IMR-90 (cell line): ENCODE measurements around the gene CCSER2. TPM values are rescaled to one million over a fixed set of nuclear protein-coding genes. Genes with fewer than 3 reads are reported as not detected.

Experiments
- ATAC-seq: fragments of 200-7000 bp; cut with Tn5 transposase; 2 replicates; pipeline ENCODE4 v1.9.1; 2020; ENCODE audit warnings: low read depth, mild to moderate bottlenecking, moderate library complexity
- BruUV-seq: library from RNA; stranded (reverse); fragments of 400-500 nt; replicated peaks from 2 replicates; lab custom pipeline; 2021; lab: Mats Ljungman, UMichigan
- CTCF ChIA-PET: fragments of 300-600 bp; formaldehyde crosslinking; extraction: SDS; loops from one replicate; lab custom pipeline; 2021; ENCODE audit warnings: antibody characterized with exemption; lab: Yijun Ruan, JAX
- POLR2A ChIA-PET: fragments of 300-600 bp; sonication (Branson Sonifier 250); formaldehyde crosslinking; loops from one replicate; lab custom pipeline; 2022; ENCODE audit warnings: antibody characterized with exemption; ENCODE audit not compliant: unreplicated experiment; lab: Charles Lee
- DNase-seq: peaks from one replicate; pipeline ENCODE4 v3.0.0; 2013
- H2AFZ ChIP-seq: replicated peaks from 2 replicates; pipeline ENCODE3; 2013; ENCODE audit warnings: low read length, mild to moderate bottlenecking; ENCODE audit not compliant: poor library complexity
- H2AK5ac ChIP-seq: 2 replicates; pipeline ENCODE4 v1.6.1; 2013; ENCODE audit warnings: low read depth, low read length, inconsistent platforms
- H2AK9ac ChIP-seq: replicated peaks from 2 replicates; pipeline ENCODE3; 2013; ENCODE audit warnings: mild to moderate bottlenecking, low read depth, low read length, moderate library complexity; ENCODE audit not compliant: poor library complexity
- H2BK120ac ChIP-seq: 2 replicates; pipeline ENCODE4 v1.6.1; 2013; ENCODE audit warnings: low read depth, low read length, inconsistent platforms
- H2BK15ac ChIP-seq: 3 replicates; pipeline ENCODE4 v1.6.1; 2013; ENCODE audit warnings: low read depth, low read length, inconsistent platforms
- H2BK20ac ChIP-seq: 2 replicates; pipeline ENCODE4 v1.6.1; 2013; ENCODE audit warnings: low read depth, mild to moderate bottlenecking, inconsistent platforms, low read length, moderate library complexity
- H2BK5ac ChIP-seq: 2 replicates; pipeline ENCODE4 v1.6.1; 2013; ENCODE audit warnings: mild to moderate bottlenecking, low read depth, low read length, inconsistent platforms; ENCODE audit not compliant: poor library complexity, severe bottlenecking
- H3K14ac ChIP-seq: replicated peaks from 2 replicates; pipeline ENCODE4 v1.6.1; 2013; ENCODE audit warnings: low read depth, low read length, inconsistent platforms
- H3K18ac ChIP-seq: 2 replicates; pipeline ENCODE4 v1.6.1; 2013; ENCODE audit warnings: low read depth, low read length, control low read depth
- H3K23ac ChIP-seq: 2 replicates; pipeline ENCODE4 v1.6.1; 2013; ENCODE audit warnings: low read depth, low read length, inconsistent platforms
- H3K27ac ChIP-seq: 2 replicates; pipeline ENCODE4 v1.5.1; 2013; ENCODE audit warnings: mild to moderate bottlenecking, control low read depth, low read length; ENCODE audit not compliant: insufficient read depth
- H3K27me3 ChIP-seq: 2 replicates; pipeline ENCODE4 v1.6.1; 2013; ENCODE audit warnings: low read length; ENCODE audit not compliant: control insufficient read depth, insufficient read depth
- H3K36me3 ChIP-seq: 2 replicates; pipeline ENCODE4 v1.6.1; 2013; ENCODE audit warnings: low read length, mixed read lengths; ENCODE audit not compliant: control insufficient read depth, insufficient read depth
- H3K4ac ChIP-seq: 2 replicates; pipeline ENCODE4 v1.6.1; 2013; ENCODE audit warnings: low read depth, low read length, inconsistent platforms
- H3K4me1 ChIP-seq: 2 replicates; pipeline ENCODE4 v1.6.1; 2013; ENCODE audit warnings: low read length, mixed read lengths; ENCODE audit not compliant: control insufficient read depth, insufficient read depth
- H3K4me2 ChIP-seq: 2 replicates; pipeline ENCODE4 v1.6.1; 2013; ENCODE audit warnings: low read depth, mild to moderate bottlenecking, control low read depth, low read length, moderate library complexity
- H3K4me3 ChIP-seq: 2 replicates; pipeline ENCODE4 v1.5.1; 2013; ENCODE audit warnings: low read depth, mild to moderate bottlenecking, control low read depth, low read length, moderate library complexity; ENCODE audit not compliant: insufficient read depth
- H3K56ac ChIP-seq: 2 replicates; pipeline ENCODE4 v1.6.1; 2013; ENCODE audit warnings: low read length, inconsistent platforms; ENCODE audit not compliant: insufficient read depth; ENCODE audit errors: extremely low read depth
- H3K79me1 ChIP-seq, 2 experiments: 2 replicates each; pipeline ENCODE4 v1.6.1; 2013; ENCODE audit warnings: low read length in 2 of 2, inconsistent platforms in 1 of 2, low read depth in 1 of 2
- H3K9ac ChIP-seq: 2 replicates; pipeline ENCODE4 v1.6.1; 2013; ENCODE audit warnings: low read depth, low read length, control low read depth
- H3K9me1 ChIP-seq: 2 replicates; pipeline ENCODE4 v1.6.1; 2013; ENCODE audit warnings: low read length, inconsistent platforms; ENCODE audit not compliant: insufficient read depth
- H3K9me3 ChIP-seq: 2 replicates; pipeline ENCODE4 v1.6.1; 2013; ENCODE audit warnings: low read length; ENCODE audit not compliant: control insufficient read depth, insufficient read depth
- H4K20me1 ChIP-seq: 2 replicates; pipeline ENCODE4 v1.6.1; 2013; ENCODE audit warnings: low read length, inconsistent platforms; ENCODE audit not compliant: insufficient read depth
- H4K5ac ChIP-seq: 2 replicates; pipeline ENCODE4 v1.6.1; 2013; ENCODE audit warnings: mild to moderate bottlenecking, low read depth, low read length, control low read depth
- H4K8ac ChIP-seq, 2 experiments: 2 replicates each; pipeline ENCODE4 v1.6.1; 2013; ENCODE audit warnings: low read depth in 2 of 2, low read length in 2 of 2, control low read depth in 1 of 2, inconsistent platforms in 1 of 2
- H4K91ac ChIP-seq: 2 replicates; pipeline ENCODE4 v1.6.1; 2013; ENCODE audit warnings: low read depth, low read length, inconsistent platforms; ENCODE audit not compliant: insufficient read depth
- BHLHE40 ChIP-seq: fragments of 150-350 bp; IDR thresholded peaks from 2 replicates; pipeline ENCODE4 v1.6.1; 2016; ENCODE audit warnings: mild to moderate bottlenecking, low read depth, low read length
- ELK1 ChIP-seq: fragments of 150-350 bp; IDR thresholded peaks from 2 replicates; pipeline ENCODE4 v1.6.1; 2016; ENCODE audit warnings: low read depth, mild to moderate bottlenecking, low read length, moderate library complexity, borderline replicate concordance
- FOS ChIP-seq: fragments of 150-350 bp; IDR thresholded peaks from 2 replicates; pipeline ENCODE4 v1.6.1; 2016; ENCODE audit warnings: low read depth, low read length
- MAFK ChIP-seq: IDR thresholded peaks from 2 replicates; pipeline ENCODE4 v1.6.1; 2012; ENCODE audit warnings: low read depth, low read length, improper control_type of control experiment
- MXI1 ChIP-seq: IDR thresholded peaks from 2 replicates; pipeline ENCODE4 v1.6.1; 2012; ENCODE audit warnings: low read depth, mild to moderate bottlenecking, low read length, moderate library complexity, borderline replicate concordance
- WGBS, 2 experiments: methylation state at CpG; one replicate each; pipeline versions ENCODE4 v1.1.5 to v1.1.7; 2013; ENCODE audit warnings: missing lambda C conversion rate in 2 of 2; ENCODE audit not compliant: insufficient read length in 1 of 2; ENCODE audit errors: extremely low coverage in 2 of 2; 5-methylcytosine and 5-hydroxymethylcytosine counted together
- dilution Hi-C: fragments of 300-500 bp; cut with HindIII; formaldehyde crosslinking; loops from one replicate; pipeline ENCODE4 v1.14.3; 2018; ENCODE audit warnings: low sequenced_read_pairs; ENCODE audit not compliant: unreplicated experiment
- in situ Hi-C: fragments of 300-500 bp; cut with MboI; formaldehyde crosslinking; loops from 3 replicates; pipeline ENCODE4 v1.14.3; 2019; ENCODE audit warnings: low sequenced_read_pairs, inconsistent platforms, mixed read lengths
- intact Hi-C: fragments of 100-400 bp; cut with micrococcal nuclease; formaldehyde crosslinking; loops from 2 replicates; pipeline ENCODE4 v1.10.0; 2022
- polyA plus RNA-seq, 3 experiments: library from polyadenylated mRNA; depleted of rRNA; stranded (reverse); fragments of >200 nt; gene quantifications; 2 replicates each; pipeline ENCODE4 v1.2.3, GENCODE V29; 2012; ENCODE audit warnings: low replicate concordance in 1 of 3
- total RNA-seq: library from RNA; depleted of rRNA; stranded (reverse); fragments of >200 nt; gene quantifications from 2 replicates; pipeline ENCODE4 v1.2.3, GENCODE V29; 2012

The CCSER2 gene
- total and polyA plus RNA-seq, 2 of the 4 experiments (the other 2 are of a cell fraction): 20.4 to 31.7 TPM

DNA sequence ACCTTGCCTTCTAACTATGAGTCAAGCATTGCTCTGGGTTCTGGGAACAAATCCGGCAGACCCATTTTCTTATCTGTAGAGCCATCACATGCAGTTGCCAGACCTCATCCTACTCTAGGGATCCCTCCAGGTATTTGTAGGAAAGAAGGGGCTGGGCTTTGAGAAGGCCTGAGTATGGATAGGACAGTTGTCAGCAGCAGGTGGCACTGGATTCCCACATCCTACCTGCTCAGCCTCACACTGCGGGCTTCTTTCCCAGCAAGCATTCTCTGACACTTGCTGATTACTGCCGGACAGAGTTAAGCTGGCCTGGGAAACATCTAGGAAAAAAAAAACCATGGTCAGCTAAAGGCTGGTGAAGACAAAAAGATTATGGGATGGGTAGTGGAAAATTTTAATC lies 224.1 kb downstream of the CCSER2 start:
- dilution Hi-C loops (no loop called here), intact Hi-C loops (no loop called here), in situ Hi-C loops (no loop called here)
- Histone ChIP-seq H3K4me1 (no peaks in the 10 kb centered on the region), H3K27me3 (peaks cover 16% of the 10 kb centered on the region), H2BK20ac (no peak overlapping the region), H2BK5ac (no peak overlapping the region), H3K4ac (no peak overlapping the region), H2BK15ac (no peak overlapping the region), H4K20me1 (no peaks in the 10 kb centered on the region), H3K9ac (no peak overlapping the region), H4K5ac (no peak overlapping the region), H3K9me1 (no peaks in the 10 kb centered on the region), H2AK9ac (no peak overlapping the region), H3K36me3 (no peaks in the 10 kb centered on the region), H3K9me3 (no peaks in the 10 kb centered on the region), H3K79me1 (no peaks in the 10 kb centered on the region), H3K18ac (no peak overlapping the region), H3K4me2 (no peak overlapping the region), H4K91ac (no peak overlapping the region), H2AFZ (no peak overlapping the region), H3K56ac (no peak overlapping the region), H4K8ac (no peak overlapping the region), H3K23ac (no peak overlapping the region), H2BK120ac (no peak overlapping the region), H3K27ac (no peak overlapping the region), H2AK5ac (no peak overlapping the region), H3K14ac (no peak overlapping the region), H3K4me3 (no peak overlapping the region)
- ATAC-seq (no peak), DNase-seq (no peak)
- no peak for TF ChIP-seq BHLHE40
- TF ChIP-seq FOS: no peak
- no peak for TF ChIP-seq MXI1
- TF ChIP-seq ELK1: no peak
- no peak for TF ChIP-seq MAFK
- ChIA-PET CTCF (interaction anchor here (1.5 kb wide), 1 partner anchor 12 kb away, joined by 7 read pairs; no protein-coding TSS in a partner anchor), POLR2A (no interaction called here)
- no TSS peak for BruUV-seq
- WGBS, 2 experiments: no CpG with 5 or more reads among the region's 3 CpGs
